Endothelial cell of umbilical vein (primary cell): ENCODE results near the gene APOB.

Experiments
- CTCF ChIP-seq, 2 donors: IDR thresholded peaks; 1 replicate in 1 of 2; 2 replicates in 1 of 2; pipeline ENCODE4 v1.5.1; 2011; ENCODE audit warnings: low read length in 2 of 2, mild to moderate bottlenecking in 2 of 2, moderate library complexity in 2 of 2, control low read depth in 1 of 2, inconsistent platforms in 1 of 2, low read depth in 1 of 2; ENCODE audit not compliant: insufficient read depth in 1 of 2; ENCODE audit errors: extremely low read depth in 1 of 2
- EZH2 ChIP-seq: IDR thresholded peaks from 2 replicates; pipeline ENCODE4 v1.6.1; 2012; ENCODE audit warnings: borderline replicate concordance, low read depth, mild to moderate bottlenecking, moderate library complexity, low read length, inconsistent platforms; ENCODE audit not compliant: severe bottlenecking
- POLR2A ChIP-seq: IDR thresholded peaks from 2 replicates; pipeline ENCODE4 v1.6.1; 2012; ENCODE audit warnings: low read depth, mild to moderate bottlenecking, control low read depth, low read length

DNA sequence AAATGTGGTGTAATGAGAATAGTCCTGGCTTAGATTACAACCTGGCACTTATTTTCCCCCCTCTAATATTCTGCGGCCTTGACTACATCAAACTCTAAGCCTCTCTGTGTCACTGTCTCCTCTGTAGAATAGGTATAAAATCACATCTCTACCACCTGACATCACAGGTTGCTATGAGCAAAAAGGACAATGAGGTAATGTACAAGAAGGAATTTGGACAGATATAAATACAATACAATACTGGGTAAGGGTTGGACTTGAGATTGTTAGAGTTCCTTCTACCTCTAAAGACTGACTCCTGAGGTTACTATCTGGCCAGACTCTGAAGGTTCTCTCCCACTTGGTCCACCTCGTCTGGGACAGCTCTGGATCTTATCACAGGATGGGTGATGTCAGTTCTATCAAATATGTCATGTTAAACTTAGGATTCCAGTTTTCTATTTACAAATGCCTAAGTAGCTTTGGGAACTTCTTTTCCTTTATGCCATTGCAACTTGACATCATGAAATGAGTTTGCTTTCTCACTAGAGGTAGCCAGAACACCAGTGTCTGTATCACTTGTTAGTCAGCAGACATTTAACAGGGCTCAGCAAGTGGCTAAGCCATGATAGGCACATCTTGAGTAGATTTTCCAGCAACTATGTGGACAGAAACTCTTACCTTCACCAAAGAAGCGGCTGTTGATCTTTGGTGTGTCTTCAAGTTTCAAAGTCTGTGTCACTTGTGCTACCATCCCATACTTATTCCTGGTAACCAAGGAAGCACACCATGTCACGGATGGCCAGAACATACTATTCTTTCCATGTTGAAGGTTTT lies 9.5 kb downstream of the APOB start:
- no peak for TF ChIP-seq CTCF (IDR thresholded peaks at IDR 0.05; ENCODE audit: extremely low read depth in 1 of 2, insufficient read depth in 1 of 2, low read depth in 1 of 2, low read length in 2 of 2)
- no peak for TF ChIP-seq EZH2
- no peak for TF ChIP-seq POLR2A
